Sigmoid colon (tissue), 4 donors: Measurements from ENCODE around the gene MCF2L.

Experiments used
- CTCF ChIP-seq, 4 experiments: fragments of 450-650 bp in 3 of 4; fragments of 200-600 bp in 1 of 4; IDR thresholded peaks; one replicate each; pipeline ENCODE4 v1.5.1; 2016 to 2019; ENCODE audit warnings: antibody characterized with exemption in 4 of 4, mild to moderate bottlenecking in 3 of 4, moderate library complexity in 2 of 4
- EP300 ChIP-seq, 4 donors: sonication (generic); formaldehyde crosslinking; IDR thresholded peaks; one replicate each; pipeline ENCODE4 v1.6.1; 2017; ENCODE audit warnings: antibody characterized with exemption in 4 of 4
- POLR2A ChIP-seq, 2 donors: fragments of 450-650 bp; IDR thresholded peaks; one replicate each; pipeline ENCODE4 v1.6.1; 2016; ENCODE audit warnings: antibody characterized with exemption in 2 of 2, mild to moderate bottlenecking in 2 of 2, moderate library complexity in 2 of 2
- POLR2AphosphoS5 ChIP-seq, 4 donors: sonication (generic); formaldehyde crosslinking; IDR thresholded peaks; one replicate each; pipeline ENCODE4 v1.6.1; 2017; ENCODE audit warnings: antibody characterized with exemption in 4 of 4

- TF ChIP-seq POLR2A (IDR thresholded peaks at IDR 0.05) (no peak), CTCF (IDR thresholded peaks at IDR 0.05) (no peak), POLR2AphosphoS5 (IDR thresholded peaks at IDR 0.05) (no peak), EP300 (IDR thresholded peaks at IDR 0.05) (no peak)
Measured at GRCh38 chr13:113123226-113124201, 154.5 kb downstream of the MCF2L start.
